Measurements from ENCODE around the gene KAT5. TPM values are rescaled to one million over a fixed set of nuclear protein-coding genes. Genes with fewer than 3 reads are reported as not detected.

KAT5 gene
- total and polyA plus RNA-seq, 2 donors (not counting 3 experiments of a cell fraction or from before 2014, with no cell fraction given) = 35.8 to 48.8 TPM

GRCh38 chr11:65722261-65722660, 10.2 kb downstream of the KAT5 start:
- Histone ChIP-seq H2AFZ (ENCODE audit: low read depth, low read length) (no peak overlapping the region), H3K4me2 (ENCODE audit: insufficient read depth, low read length) (no peak overlapping the region), H3K9me1 (replicated peaks; ENCODE audit: control insufficient read depth, extremely low read depth, insufficient read depth, low read length) (no peaks in the 10 kb centered on the region), H3K36me3 (ENCODE audit: control insufficient read depth in 2 of 2, extremely low read depth in 1 of 2, insufficient read depth in 2 of 2, low read length in 2 of 2) (peaks cover 2 to 16% of the 10 kb centered on the region in 2 experiments), H3K27ac (ENCODE audit: insufficient read depth, low read depth, low read length) (no peak overlapping the region), H3K9me3 (replicated peaks; ENCODE audit: control insufficient read depth, insufficient read depth, low read length) (no peaks in the 10 kb centered on the region), H3K79me2 (ENCODE audit: control insufficient read depth, insufficient read depth, low read length) (peaks cover 22% of the 10 kb centered on the region), H3K4me1 (ENCODE audit: control insufficient read depth, extremely low read depth, insufficient read depth, low read length) (peaks cover 13% of the 10 kb centered on the region), H3K4me3 (replicated peaks in 1 of 3; ENCODE audit: insufficient read depth in 1 of 3, low read depth in 1 of 3, low read length in 3 of 3) (no peak overlapping the region), H3K9ac (replicated peaks; ENCODE audit: extremely low read depth, insufficient read depth, low read length) (no peak overlapping the region), H4K20me1 (replicated peaks; ENCODE audit: control insufficient read depth, extremely low read depth, insufficient read depth, low read length) (no peaks in the 10 kb centered on the region), H3K27me3 (ENCODE audit: control insufficient read depth in 2 of 2, insufficient read depth in 2 of 2, low read length in 2 of 2) (no peaks in the 10 kb centered on the region)
- DNase-seq (ENCODE audit: low read depth, low spot score) (no peak), FAIRE-seq (no peak)
- CTCF ChIA-PET = interaction anchor here (1.1 kb wide), 1 partner anchor 47 kb away, joined by 6 read pairs; no protein-coding TSS in a partner anchor
- TF ChIP-seq POLR2A (IDR thresholded peaks at IDR 0.05; ENCODE audit: low read depth, low read length) (no peak), MYC (IDR thresholded peaks at IDR 0.05; ENCODE audit: low read depth, low read length) (no peak), MAX (IDR thresholded peaks at IDR 0.05; ENCODE audit: insufficient read depth, insufficient read length) (no peak), JUN (IDR thresholded peaks at IDR 0.05; ENCODE audit: borderline replicate concordance, insufficient read depth, insufficient read length, low read depth) (no peak), POLR2AphosphoS5 (IDR thresholded peaks at IDR 0.05; ENCODE audit: insufficient read depth, low read depth, low read length) (no peak), CTCF (IDR thresholded peaks at IDR 0.05; ENCODE audit: extremely low read depth in 1 of 2, insufficient read depth in 1 of 2, low read depth in 1 of 2, low read length in 2 of 2) (no peak)
- BruUV-seq (replicated peaks) = no TSS peak
- dilution Hi-C loops (cut with MboI; ENCODE audit: extremely low pct_ligation_motif_present, low sequenced_read_pairs) (no loop called here), intact Hi-C loops (cut with micrococcal nuclease) (no loop called here)
- POLR2A ChIA-PET = no interaction called here

GRCh38 chr11:65726660-65727059, 14.6 kb downstream of the KAT5 start:
- Histone ChIP-seq H3K27ac (ENCODE audit: insufficient read depth, low read depth, low read length) (no peak overlapping the region), H3K4me3 (replicated peaks in 1 of 3; ENCODE audit: insufficient read depth in 1 of 3, low read depth in 1 of 3, low read length in 3 of 3) (no peak overlapping the region)
- CTCF ChIA-PET = interaction anchor here (0.8 to 2.4 kb wide), 10 partner anchors 9 to 101 kb away, joined by 3 to 7 read pairs (median 4); partner anchors contain the start of gene KAT5

More at GRCh38 chr11:65726660-65727059, 14.6 kb downstream of the KAT5 start:
- TF ChIP-seq MYC (IDR thresholded peaks at IDR 0.05; ENCODE audit: low read depth, low read length) (no peak), FOS (IDR thresholded peaks at IDR 0.05; ENCODE audit: borderline replicate concordance, insufficient read depth, low read length) (no peak), EZH2 (IDR thresholded peaks at IDR 0.05; ENCODE audit: borderline replicate concordance, low read depth, low read length, severe bottlenecking) (no peak), JUN (IDR thresholded peaks at IDR 0.05; ENCODE audit: borderline replicate concordance, insufficient read depth, insufficient read length, low read depth) (no peak), MAX (IDR thresholded peaks at IDR 0.05; ENCODE audit: insufficient read depth, insufficient read length) (no peak), GATA2 (IDR thresholded peaks at IDR 0.05; ENCODE audit: insufficient read depth, insufficient read length, low read depth, low read length) (no peak), CTCF (IDR thresholded peaks at IDR 0.05; ENCODE audit: extremely low read depth in 1 of 2, insufficient read depth in 1 of 2, low read depth in 1 of 2, low read length in 2 of 2) (no peak), POLR2AphosphoS5 (IDR thresholded peaks at IDR 0.05; ENCODE audit: insufficient read depth, low read depth, low read length) (no peak), POLR2A (IDR thresholded peaks at IDR 0.05; ENCODE audit: low read depth, low read length) (no peak)
- POLR2A ChIA-PET = no interaction called here
- dilution Hi-C loops (cut with MboI; ENCODE audit: extremely low pct_ligation_motif_present, low sequenced_read_pairs) (no loop called here), intact Hi-C loops (cut with micrococcal nuclease) (no loop called here)
- BruUV-seq (replicated peaks) = no TSS peak
- Histone ChIP-seq H3K27me3 (ENCODE audit: control insufficient read depth in 2 of 2, insufficient read depth in 2 of 2, low read length in 2 of 2) (peaks cover 2 to 4% of the 10 kb centered on the region in 2 experiments), H3K9ac (replicated peaks; ENCODE audit: extremely low read depth, insufficient read depth, low read length) (no peak overlapping the region), H3K79me2 (ENCODE audit: control insufficient read depth, insufficient read depth, low read length) (no peaks in the 10 kb centered on the region), H3K4me1 (ENCODE audit: control insufficient read depth, extremely low read depth, insufficient read depth, low read length) (no peaks in the 10 kb centered on the region), H3K4me2 (ENCODE audit: insufficient read depth, low read length) (no peak overlapping the region), H2AFZ (ENCODE audit: low read depth, low read length) (no peak overlapping the region), H3K9me1 (replicated peaks; ENCODE audit: control insufficient read depth, extremely low read depth, insufficient read depth, low read length) (no peaks in the 10 kb centered on the region), H3K36me3 (ENCODE audit: control insufficient read depth in 2 of 2, extremely low read depth in 1 of 2, insufficient read depth in 2 of 2, low read length in 2 of 2) (no peaks in the 10 kb centered on the region), H4K20me1 (replicated peaks; ENCODE audit: control insufficient read depth, extremely low read depth, insufficient read depth, low read length) (no peaks in the 10 kb centered on the region), H3K9me3 (replicated peaks; ENCODE audit: control insufficient read depth, insufficient read depth, low read length) (no peaks in the 10 kb centered on the region)
- DNase-seq (ENCODE audit: low read depth, low spot score) (no peak), FAIRE-seq (no peak)

Data from endothelial cell of umbilical vein (primary cell).